HG03060 (cell line): Measurements from ENCODE around the gene CNTN4.
A peak's percentile ranks its signal among the peaks of the same experiment; 100 is the strongest.
"Not testable (repeated sequence)": the region's sequence is repeated elsewhere in the genome, so short reads cannot be mapped to it uniquely, and the experiment has no call there.

Source experiments
- ATAC-seq: cut with Tn5 transposase; IDR thresholded peaks from one replicate; pipeline ENCODE4 v1.9.1; 2021; ENCODE audit warnings: low read depth, moderate number of reproducible peaks; ENCODE audit not compliant: unreplicated experiment

CNTN4 gene

DNA sequence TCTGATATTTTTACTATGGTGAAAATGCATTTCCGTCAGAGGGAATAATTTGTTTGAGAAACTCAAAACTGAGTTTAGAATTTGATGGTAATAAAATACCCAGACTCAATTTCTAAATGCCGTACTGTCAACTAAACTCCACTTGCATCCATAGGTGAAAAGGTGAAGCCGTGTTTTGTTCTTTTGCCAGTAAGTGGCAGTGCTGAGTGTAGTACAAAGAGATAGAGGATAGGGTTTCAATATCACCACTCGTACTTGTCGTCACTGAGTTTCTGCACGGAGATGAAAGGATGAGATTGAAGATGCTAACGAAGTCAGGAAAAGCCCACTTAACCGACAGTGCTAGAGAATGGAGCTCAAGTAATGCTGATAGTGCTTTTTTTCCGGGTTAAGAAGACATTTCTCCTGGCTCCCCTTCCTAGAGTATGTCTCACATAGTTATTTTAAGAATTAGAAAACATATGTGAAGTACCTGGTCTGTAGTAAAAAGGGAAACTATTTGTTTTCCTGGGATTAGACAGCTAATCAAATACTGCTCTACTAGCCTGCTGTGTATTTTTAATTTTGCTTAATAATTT lies 666.4 kb downstream of the CNTN4 start:
- ATAC-seq: no peak

DNA sequence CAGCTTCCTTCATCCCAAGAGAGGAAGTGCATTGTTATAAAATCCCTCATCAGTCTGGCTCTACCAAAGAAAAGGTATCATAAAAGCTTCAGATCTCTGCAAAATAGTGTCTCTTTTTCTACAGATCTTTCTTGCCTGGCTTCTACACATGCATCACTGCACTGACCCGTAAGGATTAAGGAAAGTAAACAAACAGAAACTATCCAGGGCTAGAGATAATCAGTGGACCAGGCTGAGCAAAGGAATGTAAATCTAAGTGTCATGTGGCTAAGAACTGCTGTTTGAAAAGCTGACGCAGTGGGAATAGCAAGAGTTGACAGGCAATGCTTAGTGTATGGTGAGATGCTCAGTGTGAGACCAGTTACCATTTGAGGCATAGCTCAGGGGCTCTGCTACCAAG lies 671.8 kb downstream of the CNTN4 start:
- no peak for ATAC-seq

DNA sequence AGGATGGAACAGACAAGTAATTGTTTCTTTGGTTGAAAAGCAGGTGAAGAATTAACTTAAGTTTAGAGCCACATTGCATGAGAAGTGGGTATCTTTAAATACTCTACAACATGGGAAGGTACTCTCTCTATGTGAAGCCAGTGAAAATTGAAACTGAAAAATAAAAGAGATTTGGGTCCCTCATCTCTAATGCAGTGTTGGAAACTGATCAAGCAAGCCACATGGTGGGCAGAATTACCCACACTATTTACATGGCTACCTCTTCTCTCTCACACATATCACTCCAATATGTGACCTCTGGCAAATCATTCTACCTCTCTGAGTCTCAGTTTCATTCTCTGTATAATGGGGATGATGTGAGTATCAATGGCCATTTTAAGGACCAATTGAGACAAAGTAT lies 672.5 kb downstream of the CNTN4 start:
- ATAC-seq: peak; percentile 78

DNA sequence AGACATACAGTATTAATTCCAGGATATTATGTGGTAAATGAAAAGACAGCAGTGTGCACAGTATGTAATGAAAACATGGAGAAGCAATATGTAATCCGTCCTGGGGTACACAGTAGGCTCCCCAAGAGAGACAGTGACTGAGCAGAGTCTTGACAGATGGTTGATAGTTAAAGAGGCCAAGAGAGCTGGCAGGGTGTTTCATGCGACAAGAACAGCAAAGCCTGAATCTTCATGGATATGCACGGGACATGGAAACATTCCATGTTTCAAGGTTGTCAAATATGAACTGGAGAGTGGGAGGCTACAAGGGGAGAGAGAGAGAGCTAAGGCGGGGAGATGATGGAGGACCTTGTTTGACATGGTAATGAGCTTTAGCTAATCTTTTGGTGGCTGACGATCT lies 673.1 kb downstream of the CNTN4 start:
- no peak for ATAC-seq

DNA sequence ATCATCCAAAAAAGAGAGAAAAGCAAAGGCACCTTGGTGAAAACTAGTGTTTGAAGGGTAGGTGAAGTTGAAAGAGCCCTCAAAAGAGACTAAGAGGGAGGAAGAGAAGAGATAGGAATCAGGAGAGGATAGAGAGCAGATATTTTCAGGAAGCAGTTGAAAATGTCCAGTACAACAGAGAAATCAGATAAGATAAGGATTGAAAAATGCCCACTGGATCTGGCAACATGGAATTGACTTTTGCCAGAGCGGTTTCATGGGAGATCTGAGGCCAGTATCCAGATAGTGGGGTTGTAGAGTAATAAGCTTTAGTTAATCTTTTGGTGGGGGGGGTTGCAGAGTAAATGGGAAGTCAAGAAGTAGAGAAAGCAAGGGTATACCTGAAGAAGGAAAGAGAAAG lies 674.1 kb downstream of the CNTN4 start:
- no peak for ATAC-seq

DNA sequence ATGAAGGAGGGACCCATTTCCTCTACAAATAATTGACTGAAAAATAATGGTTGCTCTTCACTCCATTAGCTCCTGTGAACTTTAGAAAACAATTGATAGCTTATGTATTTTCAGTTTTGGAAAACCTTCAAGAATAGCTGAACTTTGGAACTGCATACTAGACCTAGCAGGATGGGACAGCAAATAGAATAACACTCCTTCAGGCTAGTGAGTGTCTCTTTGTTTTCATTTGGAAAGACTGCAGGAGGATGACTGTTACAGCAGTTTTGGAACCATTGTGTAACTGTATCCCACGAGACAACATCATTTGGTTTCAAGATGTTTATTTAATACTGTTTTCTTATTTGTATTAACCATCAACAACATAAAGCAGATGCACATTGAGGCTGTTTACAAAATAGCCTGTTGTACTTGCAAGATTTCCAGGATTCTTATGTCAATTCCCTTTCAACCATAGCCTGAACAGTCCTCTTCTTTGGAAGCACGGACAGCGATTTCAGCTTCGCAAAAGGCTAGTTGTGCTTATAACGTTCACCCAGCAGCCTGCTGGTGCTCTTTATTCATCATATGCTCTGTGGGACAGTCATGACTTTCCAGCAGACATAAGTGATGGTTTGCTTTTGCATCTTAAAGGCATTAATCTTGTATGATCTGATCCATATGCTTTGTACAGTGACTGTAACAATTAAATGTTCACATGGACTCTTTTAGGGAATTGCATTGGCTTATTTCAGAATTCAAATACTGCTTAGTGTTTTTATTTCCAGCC lies 676.0 kb downstream of the CNTN4 start:
- ATAC-seq: no peak

DNA sequence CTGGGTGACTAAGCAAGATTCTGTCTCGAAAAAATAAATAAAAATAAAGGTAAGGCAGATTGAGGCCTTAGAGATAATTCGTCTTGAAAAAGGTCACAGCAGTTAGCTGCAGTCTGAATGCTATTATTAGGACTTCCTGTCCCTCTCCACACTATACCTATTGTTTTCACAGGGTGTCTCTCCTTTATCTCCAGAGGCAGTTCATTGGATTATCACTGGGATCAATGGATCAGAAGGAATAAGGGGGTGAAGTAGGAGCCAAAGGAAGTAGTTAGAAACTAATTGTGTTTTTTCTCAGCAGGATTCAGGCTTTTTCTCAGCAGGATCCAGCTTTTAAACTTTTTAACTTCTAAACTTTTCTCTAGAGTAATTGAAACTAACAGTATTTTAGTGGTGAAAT lies 684.6 kb downstream of the CNTN4 start:
- no peak for ATAC-seq

DNA sequence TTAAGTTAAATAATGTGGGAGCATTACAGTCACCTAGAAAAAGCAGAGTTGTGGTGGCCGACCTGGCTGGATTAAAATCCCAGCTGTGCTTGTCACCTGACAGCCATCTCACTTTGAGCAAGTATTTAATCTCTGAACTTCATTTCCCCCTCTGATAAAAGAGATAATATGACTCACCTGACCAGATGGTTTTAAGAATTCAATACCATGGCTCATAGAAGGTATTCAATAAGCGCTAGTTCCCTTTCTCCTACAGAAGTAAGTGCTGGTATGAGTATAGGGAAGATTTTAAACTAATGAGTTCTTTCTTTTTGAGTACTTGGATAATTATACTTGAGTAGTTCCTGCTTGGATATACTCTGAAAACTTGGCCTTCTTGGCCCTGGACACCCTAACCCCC lies 686.0 kb downstream of the CNTN4 start:
- no peak for ATAC-seq

DNA sequence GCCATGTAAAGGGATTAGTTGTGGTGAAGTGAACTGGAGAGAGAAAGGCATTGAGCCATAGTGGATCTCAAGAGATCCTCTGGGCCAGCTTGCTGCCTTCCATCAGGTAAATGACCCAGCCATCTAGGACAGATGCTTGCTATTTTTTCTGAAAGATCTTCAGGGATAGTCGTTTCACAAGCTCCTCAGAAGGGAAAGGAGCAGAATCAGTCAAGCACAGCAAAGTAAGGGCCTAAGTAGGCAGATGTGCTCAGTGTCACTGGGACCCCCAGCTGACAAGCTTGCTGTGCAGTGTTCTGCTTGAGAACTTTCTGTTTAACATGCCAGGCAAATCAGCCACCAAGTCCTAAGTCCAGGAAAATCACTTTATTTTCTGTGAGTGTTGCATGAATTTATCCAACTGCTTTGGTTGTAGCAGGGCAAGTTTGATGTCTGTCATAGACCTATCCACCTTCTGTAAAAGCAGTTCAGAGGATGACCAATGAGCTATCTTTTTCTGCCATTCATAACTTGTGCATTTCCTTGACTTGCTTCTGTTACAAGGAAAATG lies 691.7 kb downstream of the CNTN4 start:
- no peak for ATAC-seq

DNA sequence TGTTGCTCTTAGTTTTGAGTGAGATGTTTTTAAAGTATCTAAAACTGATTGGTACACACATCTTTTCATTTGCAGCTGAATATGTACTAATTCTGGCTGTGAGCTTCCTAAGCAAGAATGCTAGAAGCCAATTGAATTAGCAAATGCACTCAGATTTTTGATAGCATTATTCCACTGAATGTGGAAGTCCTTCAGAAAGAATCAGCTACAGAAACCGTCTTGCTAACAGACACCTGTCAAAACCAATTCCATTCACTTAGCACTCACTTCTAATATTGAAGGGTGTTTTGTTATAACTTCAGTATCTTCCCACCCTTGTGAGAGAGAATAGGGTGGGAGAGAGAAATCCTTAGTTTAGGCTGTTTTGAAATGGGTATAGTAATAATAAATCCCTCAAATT lies 693.8 kb downstream of the CNTN4 start:
- no peak for ATAC-seq

DNA sequence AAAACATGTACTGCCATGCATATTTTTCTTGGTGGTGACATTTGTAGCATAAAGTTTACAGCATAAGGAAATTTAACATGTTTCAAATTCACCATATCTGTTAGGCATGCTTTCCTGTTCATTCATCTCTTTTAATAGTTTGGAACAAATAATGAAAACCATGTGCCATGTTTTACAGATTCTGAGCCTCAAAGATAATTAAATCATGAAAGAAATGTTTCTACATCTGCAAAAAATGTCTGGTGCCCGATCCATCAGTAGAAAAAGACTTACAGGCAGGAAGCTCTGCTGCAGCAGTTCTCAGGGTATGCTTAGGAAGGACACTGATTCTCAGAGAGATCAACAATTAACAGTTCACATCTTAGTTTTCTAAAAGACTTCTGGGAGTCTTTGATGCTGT lies 695.3 kb downstream of the CNTN4 start:
- no peak for ATAC-seq

DNA sequence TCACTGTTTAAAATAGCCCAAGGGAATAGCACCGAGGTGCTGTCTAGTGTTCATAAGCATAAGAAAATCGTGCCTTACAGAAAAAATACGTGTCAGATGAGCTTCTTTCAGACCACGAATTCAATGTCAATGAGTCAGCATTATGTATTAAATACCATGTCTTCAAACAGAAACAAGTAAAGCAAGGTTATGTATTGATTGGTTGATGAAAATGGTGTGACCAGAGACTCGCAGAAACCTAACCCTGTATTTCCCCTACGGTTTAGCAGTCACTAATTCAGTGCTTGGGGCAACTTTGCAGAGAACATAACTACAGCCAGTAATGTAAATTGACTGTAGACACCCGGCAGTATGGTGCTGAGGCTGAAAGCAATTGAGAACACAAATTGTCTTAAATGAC lies 703.8 kb downstream of the CNTN4 start:
- ATAC-seq: no peak

DNA sequence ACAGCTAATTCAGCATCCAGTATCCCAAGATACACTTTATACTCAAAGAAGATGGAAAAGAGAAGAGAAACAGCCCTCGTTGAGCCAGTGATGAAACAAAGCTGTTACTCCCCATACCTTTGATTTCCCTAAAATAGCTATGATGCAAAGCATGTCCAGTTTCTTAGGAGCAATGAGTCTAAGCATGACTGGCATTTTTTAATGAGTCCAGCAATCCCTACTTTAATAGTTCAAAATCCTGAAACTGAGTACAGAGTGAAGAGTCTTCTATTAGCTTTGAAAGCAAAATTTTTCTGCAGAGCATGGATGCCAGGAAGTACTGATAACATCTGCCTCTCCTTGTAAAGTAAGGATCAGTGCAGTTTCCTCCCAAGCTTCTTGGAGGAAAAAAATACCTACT lies 708.8 kb downstream of the CNTN4 start:
- ATAC-seq: no peak

DNA sequence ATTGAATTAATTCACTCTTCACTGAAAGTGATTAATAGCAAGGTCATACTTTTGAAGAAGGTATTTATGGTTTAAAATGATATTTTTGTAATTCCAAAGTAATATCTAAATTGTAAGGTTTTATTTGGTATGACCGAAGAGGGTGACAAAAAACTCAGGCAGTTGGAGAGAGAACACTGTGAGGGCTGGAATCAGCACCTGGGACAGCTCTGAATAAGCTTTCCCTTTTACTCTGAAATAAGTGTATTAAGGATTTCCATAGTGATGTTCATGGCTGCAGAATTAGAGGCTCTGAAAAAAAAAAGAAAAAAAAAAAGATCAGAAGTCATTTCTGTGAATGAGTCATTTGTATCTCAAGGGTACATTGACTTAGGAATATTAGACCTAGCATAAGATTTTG lies 712.1 kb downstream of the CNTN4 start:
- no peak for ATAC-seq

DNA sequence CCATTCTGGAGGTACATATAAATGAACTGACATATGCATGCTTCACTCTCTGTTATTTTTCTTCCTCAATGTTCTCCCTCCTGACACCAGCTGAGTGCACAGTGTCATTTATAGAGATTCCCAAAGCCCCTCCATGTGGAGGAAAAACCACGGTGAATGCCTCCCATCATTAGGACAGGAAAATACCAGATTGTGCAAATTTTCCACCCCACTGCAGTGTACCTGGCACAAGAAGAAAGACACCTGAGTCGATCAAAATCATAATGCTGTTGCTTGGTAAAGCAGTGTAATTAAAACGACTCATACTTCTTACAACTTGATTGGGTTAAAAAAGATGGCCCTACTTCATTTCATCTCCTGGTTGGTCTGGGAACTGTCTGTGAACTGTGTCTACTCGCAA lies 720.9 kb downstream of the CNTN4 start:
- ATAC-seq: no peak

DNA sequence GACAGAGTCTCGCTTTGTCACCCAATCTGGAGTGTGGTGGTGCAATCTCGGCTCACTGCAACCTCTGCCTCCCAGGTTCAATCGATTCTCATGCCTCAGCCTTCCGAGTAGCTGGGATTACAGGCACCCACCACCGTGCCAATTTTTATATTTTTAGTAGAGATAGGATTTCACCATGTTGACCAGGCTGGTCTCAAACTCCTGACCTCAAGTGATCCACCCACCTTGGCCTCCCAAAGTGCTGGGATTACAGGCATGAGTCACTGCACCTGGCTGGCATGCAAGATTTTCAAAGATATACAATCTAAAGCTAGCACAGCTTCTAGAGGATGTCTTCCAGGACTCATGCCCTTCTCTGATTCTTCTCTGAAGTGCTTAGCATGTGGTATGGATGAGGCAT lies 722.3 kb downstream of the CNTN4 start:
- not testable (repeated sequence) for ATAC-seq

DNA sequence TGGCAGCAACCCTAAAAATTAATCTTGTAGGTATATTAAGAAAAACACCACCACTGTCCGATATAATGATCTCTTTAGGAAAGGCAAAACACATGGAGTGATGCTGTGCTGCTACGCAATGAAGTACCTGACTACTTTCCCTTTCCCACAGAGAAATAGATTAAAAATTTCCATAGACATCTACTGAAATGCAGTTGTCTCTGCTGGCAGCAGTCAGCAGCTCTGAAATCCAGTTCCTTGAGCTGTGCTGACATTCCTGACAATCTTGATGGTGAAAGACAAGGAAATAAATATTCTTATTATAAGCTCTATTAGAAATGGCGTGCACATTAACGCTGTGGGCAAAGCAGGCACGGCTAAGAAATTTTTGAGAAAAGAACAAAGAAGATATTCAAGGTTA lies 723.9 kb downstream of the CNTN4 start:
- ATAC-seq: no peak

DNA sequence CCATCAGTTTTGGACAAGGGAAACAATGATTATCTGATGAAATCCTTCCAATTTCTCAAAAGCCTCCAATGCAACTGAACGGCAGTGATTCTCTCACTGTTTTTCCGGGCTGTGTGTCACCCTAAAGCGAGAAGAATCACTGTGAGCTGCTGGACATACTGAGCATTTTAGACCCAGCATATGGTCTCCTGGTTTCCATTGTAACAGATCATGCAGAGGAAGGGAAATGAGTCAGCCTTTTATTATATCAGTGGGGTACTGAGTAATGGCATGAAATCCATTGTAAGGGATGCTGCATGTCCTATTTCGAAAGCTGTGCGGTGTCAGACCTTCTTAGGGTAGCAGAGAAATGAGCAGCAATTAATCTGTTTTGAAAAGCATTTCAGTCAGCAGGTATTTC lies 724.4 kb downstream of the CNTN4 start:
- ATAC-seq: no peak

DNA sequence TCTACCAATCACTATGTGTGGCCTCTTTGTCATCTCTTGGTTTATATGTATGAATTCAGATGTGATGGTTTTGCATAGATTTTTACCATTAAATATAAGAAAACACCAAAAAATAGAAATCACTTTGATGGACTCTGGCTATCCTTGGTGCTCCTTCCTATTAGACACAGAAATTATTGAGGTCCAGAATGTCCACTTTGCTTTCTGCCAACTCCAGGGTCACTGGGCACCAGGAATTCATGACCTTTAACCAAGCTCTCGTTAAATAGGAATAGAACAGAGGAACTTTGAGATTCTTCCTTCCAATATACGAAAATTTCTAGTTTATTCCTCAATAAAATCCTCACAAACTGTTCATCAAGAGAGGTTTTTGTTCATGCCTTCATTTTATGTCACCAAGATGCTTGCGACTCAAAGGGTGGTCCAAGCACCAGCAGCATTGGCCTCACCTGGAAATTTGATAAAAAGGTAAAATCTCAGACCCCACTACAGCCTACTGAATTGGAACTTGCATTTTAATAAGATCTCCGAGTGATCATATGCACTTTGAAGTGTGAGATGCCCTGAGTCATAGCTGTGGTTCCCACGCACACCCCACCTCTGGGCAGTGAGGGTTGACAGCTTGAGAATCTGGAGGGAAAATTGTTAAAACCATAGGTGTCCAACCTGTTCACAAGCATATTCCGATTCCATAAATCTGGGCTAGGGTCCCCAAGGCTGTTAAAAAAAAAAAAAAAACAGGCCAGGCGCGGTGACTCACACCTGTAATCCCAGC lies 725.0 kb downstream of the CNTN4 start:
- ATAC-seq: no peak

DNA sequence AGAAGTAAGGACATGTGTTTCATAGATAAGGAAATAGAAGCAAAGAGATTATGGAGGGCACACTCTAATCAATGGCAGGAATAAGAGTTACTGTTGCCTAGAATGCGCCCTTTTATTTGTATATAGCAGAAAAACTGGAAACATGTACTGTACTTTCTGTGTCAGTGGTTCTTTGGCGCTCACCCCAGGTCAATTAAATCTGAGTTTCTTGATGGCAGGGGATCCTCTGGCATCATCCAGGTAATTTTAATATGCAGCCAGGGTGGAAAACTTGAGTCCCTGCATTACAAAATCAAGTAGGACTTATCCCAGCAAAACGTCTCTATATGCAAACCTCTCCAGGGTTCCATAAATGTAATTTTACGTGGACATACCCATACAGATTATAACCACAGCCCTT lies 727.4 kb downstream of the CNTN4 start:
- no peak for ATAC-seq

DNA sequence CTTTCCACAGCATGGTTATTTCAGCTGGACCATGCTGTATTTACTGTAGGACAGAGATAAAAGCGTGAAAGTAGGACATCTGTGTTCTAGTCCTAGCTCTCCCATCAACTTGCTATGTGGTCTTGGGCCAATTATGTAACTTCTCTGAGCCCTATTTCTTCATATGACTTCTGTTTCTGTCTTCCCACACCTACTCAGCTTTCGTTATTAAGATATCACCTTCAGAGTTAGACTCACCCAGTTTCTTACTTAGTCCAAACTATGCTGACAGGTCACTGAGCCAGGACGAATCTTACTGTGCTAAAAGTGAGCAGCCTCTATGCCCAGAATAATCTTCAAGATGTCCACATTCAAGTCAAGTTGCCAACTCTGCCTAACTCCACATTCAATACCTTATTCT lies 727.8 kb downstream of the CNTN4 start:
- no peak for ATAC-seq

DNA sequence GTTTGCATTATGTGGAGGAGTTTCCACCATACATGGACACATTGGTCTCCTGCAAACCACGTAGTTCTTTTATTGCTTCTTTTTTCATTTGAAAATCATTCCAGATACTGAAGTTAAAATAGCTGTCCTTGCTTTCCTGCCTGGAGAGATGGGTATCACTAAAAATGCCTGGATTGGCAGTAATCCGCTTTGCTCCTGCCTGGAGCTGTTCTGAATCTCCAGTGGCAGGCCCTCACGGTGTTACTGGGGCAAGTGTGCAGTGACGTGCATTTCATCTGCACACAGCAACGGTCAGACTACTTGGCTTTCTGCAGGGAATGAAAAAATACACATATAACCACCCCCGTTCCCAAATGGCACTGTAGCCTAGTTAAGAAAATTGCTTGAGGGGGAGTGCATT lies 738.6 kb downstream of the CNTN4 start:
- ATAC-seq: no peak
